Lower leg skin (tissue), 4 donors: ENCODE measurements around the gene SYPL1. TPM values are rescaled to one million over a fixed set of nuclear protein-coding genes. Genes with fewer than 3 reads are reported as not detected.
"Not testable (repeated sequence)": the region's sequence is repeated elsewhere in the genome, so short reads cannot be mapped to it uniquely, and the experiment has no call there.

Experiments
- DNase-seq, 2 donors: peaks; one replicate each; pipeline ENCODE4 v3.0.0-alpha.2; 2019; ENCODE audit warnings: low spot score in 2 of 2
- H3K4me3 ChIP-seq: fragments of 200-600 bp; sonication (generic); 2 replicates; pipeline ENCODE4 v1.5.1; 2017; ENCODE audit warnings: mild to moderate bottlenecking, low read depth; ENCODE audit not compliant: poor library complexity, severe bottlenecking
- CTCF ChIP-seq, 3 donors: fragments of 450-650 bp; IDR thresholded peaks; one replicate each; pipeline ENCODE4 v1.5.1; 2016; ENCODE audit warnings: antibody characterized with exemption in 3 of 3, mild to moderate bottlenecking in 3 of 3, moderate library complexity in 2 of 3
- POLR2A ChIP-seq, 2 donors: fragments of 450-650 bp; IDR thresholded peaks; one replicate each; pipeline ENCODE4 v1.6.1; 2016 to 2017; ENCODE audit warnings: antibody characterized with exemption in 2 of 2, mild to moderate bottlenecking in 1 of 2, moderate library complexity in 1 of 2
- WGBS, 2 donors: methylation state at CpG; one replicate each; pipeline ENCODE4 v1.1.5; 2018; 5-methylcytosine and 5-hydroxymethylcytosine counted together
- intact Hi-C: fragments of 100-400 bp; cut with DNase I; formaldehyde crosslinking; loops from one replicate; pipeline ENCODE4 v1.15.0; 2023; ENCODE audit warnings: low total_unique reads
- total RNA-seq, 4 donors: library from RNA; depleted of rRNA; stranded (reverse); fragments of >200 nt; gene quantifications; one replicate each; pipeline ENCODE4 v1.1.0, GENCODE V29; 2016

SYPL1 gene
- total RNA-seq, 4 donors from 2014 or later = 77.7 to 96.7 (median 89.6) TPM

- TF ChIP-seq POLR2A (IDR thresholded peaks at IDR 0.05) (no peak), CTCF (IDR thresholded peaks at IDR 0.05) (no peak)
- DNase-seq = peak in 1 of 2 donors; percentile 81
- 83 to 92% methylated on average over 10 of the region's 10 CpGs for WGBS, 2 donors
- no peak overlapping the region for H3K4me3 ChIP-seq
- intact Hi-C loops = no loop called here
Measured at GRCh38 chr7:106143711-106144337, 31.7 kb upstream of the SYPL1 start.

- intact Hi-C loops = no loop called here
- no peak overlapping the region for H3K4me3 ChIP-seq
- TF ChIP-seq CTCF (IDR thresholded peaks at IDR 0.05) = no peak
- no peak for TF ChIP-seq POLR2A (IDR thresholded peaks at IDR 0.05)
- 96 to 100% methylated on average over 1 of the region's 1 CpG for WGBS, 2 donors
- DNase-seq = no peak
Measured at GRCh38 chr7:106142136-106142535, 30.0 kb upstream of the SYPL1 start.

GRCh38 chr7:106140406-106141173, 28.5 kb upstream of the SYPL1 start:
- WGBS, 2 donors = 86% methylated on average over 7 of the region's 7 CpGs
- TF ChIP-seq POLR2A (IDR thresholded peaks at IDR 0.05) (no peak), CTCF (IDR thresholded peaks at IDR 0.05) (no peak)
- no peak overlapping the region for H3K4me3 ChIP-seq
- intact Hi-C loops = no loop called here
- DNase-seq = no peak

GRCh38 chr7:106139265-106140251, 27.4 kb upstream of the SYPL1 start:
- no peak for DNase-seq
- 65 to 66% methylated on average over 8 of the region's 8 CpGs for WGBS, 2 donors
- no peak overlapping the region for H3K4me3 ChIP-seq
- intact Hi-C loops = no loop called here
- no peak for TF ChIP-seq POLR2A (IDR thresholded peaks at IDR 0.05)

- intact Hi-C loops = no loop called here
- H3K4me3 ChIP-seq = no peak overlapping the region
- 82 to 90% methylated on average over 6 of the region's 6 CpGs for WGBS, 2 donors
- DNase-seq = no peak
- TF ChIP-seq POLR2A (IDR thresholded peaks at IDR 0.05) (no peak), CTCF (IDR thresholded peaks at IDR 0.05) (no peak)
Measured at GRCh38 chr7:106138776-106139175, 26.7 kb upstream of the SYPL1 start.

GRCh38 chr7:106138181-106138580, 26.1 kb upstream of the SYPL1 start:
- H3K4me3 ChIP-seq, DNase-seq, intact Hi-C loops: not testable (repeated sequence)
